GM21360 (cell line): ENCODE data around the gene PLXNA4.

Experiments
- ATAC-seq: cut with Tn5 transposase; IDR thresholded peaks from one replicate; pipeline ENCODE4 v1.9.1; 2021; ENCODE audit warnings: mild to moderate bottlenecking, moderate library complexity; ENCODE audit not compliant: unreplicated experiment

The PLXNA4 gene

GRCh38 chr7:132250480-132251326 is 325.6 kb downstream of the PLXNA4 start:
- ATAC-seq: no peak

GRCh38 chr7:132249256-132249971 is 326.9 kb downstream of the PLXNA4 start:
- ATAC-seq: no peak

GRCh38 chr7:132248841-132249240 is 327.4 kb downstream of the PLXNA4 start:
- ATAC-seq: no peak

GRCh38 chr7:132247995-132248618 is 328.2 kb downstream of the PLXNA4 start:
- no peak for ATAC-seq

GRCh38 chr7:132246591-132246990 is 329.7 kb downstream of the PLXNA4 start:
- ATAC-seq: no peak

- ATAC-seq: no peak
Observed at GRCh38 chr7:132245539-132245938, 330.7 kb downstream of the PLXNA4 start.

GRCh38 chr7:132244903-132245480 is 331.3 kb downstream of the PLXNA4 start:
- ATAC-seq: no peak

GRCh38 chr7:132243463-132243862 is 332.8 kb downstream of the PLXNA4 start:
- ATAC-seq: no peak

GRCh38 chr7:132243051-132243450 is 333.2 kb downstream of the PLXNA4 start:
- no peak for ATAC-seq

- no peak for ATAC-seq
Observed at GRCh38 chr7:132242192-132242812, 334.0 kb downstream of the PLXNA4 start.

- ATAC-seq: no peak
Observed at GRCh38 chr7:132240821-132241422, 335.3 kb downstream of the PLXNA4 start.

- ATAC-seq: no peak
Observed at GRCh38 chr7:132240262-132240661, 336.0 kb downstream of the PLXNA4 start.

- ATAC-seq: no peak
Observed at GRCh38 chr7:132239422-132239994, 336.8 kb downstream of the PLXNA4 start.

GRCh38 chr7:132234711-132235110 is 341.6 kb downstream of the PLXNA4 start:
- no peak for ATAC-seq

GRCh38 chr7:132232406-132232805 is 343.9 kb downstream of the PLXNA4 start:
- no peak for ATAC-seq

GRCh38 chr7:132230462-132230861 is 345.8 kb downstream of the PLXNA4 start:
- no peak for ATAC-seq

- ATAC-seq: no peak
Observed at GRCh38 chr7:132228240-132228639, 348.0 kb downstream of the PLXNA4 start.

- ATAC-seq: no peak
Observed at GRCh38 chr7:132226957-132227290, 349.3 kb downstream of the PLXNA4 start.

- no peak for ATAC-seq
Observed at GRCh38 chr7:132226046-132226956, 350.0 kb downstream of the PLXNA4 start.
